Heart left ventricle (tissue), 16 donors: ENCODE data around the gene ALOX15. TPM values are rescaled to one million over a fixed set of nuclear protein-coding genes. Genes with fewer than 3 reads are reported as not detected.

Experiments
- ATAC-seq, 4 donors: fragments of 200-7000 bp; cut with Tn5 transposase; one replicate each; pipeline ENCODE4 v1.9.1; 2020 to 2022; ENCODE audit warnings: moderate library complexity in 4 of 4, mild to moderate bottlenecking in 3 of 4, moderate number of reproducible peaks in 1 of 4
- DNase-seq, 5 donors: peaks; one replicate each; pipeline ENCODE4 v3.0.0-alpha.2; 2020
- H3K27ac ChIP-seq, 12 donors: fragments of 200-600 bp; sonication (generic) in 4 of 12; one replicate each; pipeline versions ENCODE4 v1.5.0 to v1.8.0; 2016 to 2022; ENCODE audit warnings: mild to moderate bottlenecking in 2 of 12
- H3K27me3 ChIP-seq, 9 donors: fragments of 200-600 bp; sonication (generic) in 2 of 9; one replicate each; pipeline versions ENCODE4 v1.5.1 to v1.8.0; 2016 to 2022; ENCODE audit warnings: mild to moderate bottlenecking in 3 of 9
- H3K36me3 ChIP-seq, 9 donors: fragments of 200-600 bp; sonication (generic) in 2 of 9; one replicate each; pipeline versions ENCODE4 v1.5.0 to v1.8.0; 2018 to 2022; ENCODE audit warnings: mild to moderate bottlenecking in 2 of 9
- H3K4me1 ChIP-seq, 12 donors: fragments of 200-600 bp; sonication (generic) in 4 of 12; one replicate each; pipeline versions ENCODE4 v1.5.0 to v1.8.0; 2016 to 2022; ENCODE audit warnings: mild to moderate bottlenecking in 3 of 12
- H3K4me3 ChIP-seq, 12 donors: fragments of 200-600 bp; sonication (generic) in 4 of 12; one replicate each; pipeline versions ENCODE4 v1.5.0 to v1.8.0; 2017 to 2022; ENCODE audit warnings: mild to moderate bottlenecking in 9 of 12, moderate library complexity in 4 of 12
- H3K9me3 ChIP-seq, 12 donors: fragments of 200-600 bp; sonication (generic) in 4 of 12; one replicate each; pipeline versions ENCODE4 v1.5.0 to v1.8.0; 2016 to 2022; ENCODE audit warnings: mild to moderate bottlenecking in 1 of 12
- CTCF ChIP-seq, 12 donors: fragments of 200-600 bp; sonication (generic) in 4 of 12; IDR thresholded peaks; one replicate each; pipeline versions ENCODE4 v1.5.0 to v1.8.0; 2018 to 2022; ENCODE audit warnings: antibody characterized with exemption in 12 of 12, mild to moderate bottlenecking in 5 of 12
- POLR2A ChIP-seq, 2 donors: fragments of 450-650 bp; IDR thresholded peaks; one replicate each; pipeline ENCODE4 v1.6.1; 2017; ENCODE audit warnings: antibody characterized with exemption in 2 of 2, mild to moderate bottlenecking in 2 of 2, moderate library complexity in 2 of 2
- WGBS, 4 donors: extraction: QIAGEN DNeasy Blood & Tissue Kit in 2 of 4; methylation state at CpG; one replicate each; pipeline versions ENCODE4 v1.1.5 to v1.1.7; 2013 to 2018; 5-methylcytosine and 5-hydroxymethylcytosine counted together
- intact Hi-C, 10 donors: fragments of 100-400 bp; cut with DNase I; formaldehyde crosslinking; loops; one replicate each; pipeline versions ENCODE4 v1.11.1 to v1.14.2; 2022
- polyA plus RNA-seq, 2 donors: library from polyadenylated mRNA; stranded (reverse); fragments of 200-250 nt; gene quantifications; one replicate each; pipeline ENCODE4 v1.2.3, GENCODE V29; 2013
- total RNA-seq, 9 donors: library from RNA; depleted of rRNA in 2 of 9; stranded (reverse); fragments of >200 nt in 2 of 9; fragmentation: NEBNext Ultra II Directional in 3 of 9; extraction: Animal tissue kit (Norgen Biotek cat#: 25700) in 3 of 9; gene quantifications; one replicate each; pipeline versions ENCODE4 v1.1.0 to v1.2.4, GENCODE V29; 2016 to 2023
- donor health status: ischemic (EF 13 %, LVEDD 7.1; RV severe dilation, severe dysfunction).
- donor health status: healthy with polysubstance abuse.
- donor health status: DM: no; HTN: yes; CAD: no.
- donor health status: DM: no; HTN: no; CAD: no.
- donor health status: ischemic (EF 25% LVEDD 6.9; RV normal size, moderate dysfunction).
- donor health status: ischemic (EF 25% LVEDD 5.7; RV mildly dilated, moderate dysfunction).
- donor health status: healthy.
- donor health status: DM: yes; HTN: yes; CAD: no.
- donor health status: ischemic (EF 35%, LVEDD 5.7; RV mildly dilated, moderate dysfunction).
- donor health status: nonischemic (EF 11% LVEDD 7.7; RV severe dilation, severe dysfunction).
- donor health status: DM: yes; HTN: yes; CAD: no.
- donor health status: PGD.
- donor health status: ischemic (EF 29% LVEDD 5.4; RV normal size, mild dysfunction).
- donor health status: nonischemic (EF 23%, LVEDD 6.1; RV moderate dilation, normal function).

The ALOX15 gene
- total and polyA plus RNA-seq, 11 donors: 0.23 to 62.4 (median 0.38) TPM; not detected in 5

GRCh38 chr17:4623249-4623648 is 18.2 kb downstream of the ALOX15 start:
- 79 to 88% (median 82%) methylated on average over 2 of the region's 2 CpGs for WGBS, 4 donors
- H3K27ac ChIP-seq: no peak overlapping the region
- ATAC-seq: no peak

GRCh38 chr17:4622375-4622774 is 19.1 kb downstream of the ALOX15 start:
- H3K27ac ChIP-seq: no peak overlapping the region

More at GRCh38 chr17:4623249-4623648, 18.2 kb downstream of the ALOX15 start:
- TF ChIP-seq CTCF (IDR thresholded peaks at IDR 0.05): no peak
- TF ChIP-seq POLR2A (IDR thresholded peaks at IDR 0.05): no peak
- Histone ChIP-seq H3K4me3 (no peak overlapping the region), H3K9me3 (peaks cover 0 to 15% (median 8%) of the 10 kb centered on the region in 12 donors), H3K36me3 (no peaks in the 10 kb centered on the region), H3K27me3 (peaks cover 0 to 2% (median 0%) of the 10 kb centered on the region in 9 donors), H3K4me1 (peaks cover 0 to 13% (median 8%) of the 10 kb centered on the region in 12 donors)
- no peak for DNase-seq
- intact Hi-C loops: loop anchor here in 4 of 10 donors (2.0 to 10.0 kb wide), 3 partner anchors 56 to 201 kb away; no protein-coding TSS in a partner anchor

GRCh38 chr17:4620531-4621101 is 20.9 kb downstream of the ALOX15 start:
- no peaks in the 10 kb centered on the region for H3K36me3 ChIP-seq
- H3K9me3 ChIP-seq: peaks cover 0 to 15% (median 8%) of the 10 kb centered on the region in 12 donors
- peaks cover 0 to 11% (median 5%) of the 10 kb centered on the region in 12 donors for H3K4me1 ChIP-seq
- no peak for TF ChIP-seq CTCF (IDR thresholded peaks at IDR 0.05)
- TF ChIP-seq POLR2A (IDR thresholded peaks at IDR 0.05): no peak
- peaks cover 0 to 8% (median 0%) of the 10 kb centered on the region in 9 donors for H3K27me3 ChIP-seq
- no peak overlapping the region for H3K4me3 ChIP-seq
- intact Hi-C loops: loop anchor here in 3 of 10 donors (5.0 to 10.0 kb wide), 2 partner anchors 196 to 198 kb away; no protein-coding TSS in a partner anchor
- no peak overlapping the region for H3K27ac ChIP-seq
- 91 to 98% (median 96%) methylated on average over 4 of the region's 4 CpGs for WGBS, 4 donors
- ATAC-seq (no peak), DNase-seq (no peak)

More at GRCh38 chr17:4622375-4622774, 19.1 kb downstream of the ALOX15 start:
- H3K4me1 ChIP-seq: peaks cover 0 to 13% (median 8%) of the 10 kb centered on the region in 12 donors
- no peak overlapping the region for H3K4me3 ChIP-seq
- 98 to 100% (median 99%) methylated on average over 1 of the region's 1 CpG for WGBS, 4 donors
- no peak for TF ChIP-seq POLR2A (IDR thresholded peaks at IDR 0.05)
- no peak for TF ChIP-seq CTCF (IDR thresholded peaks at IDR 0.05)
- ATAC-seq (no peak), DNase-seq (no peak)
- peaks cover 0 to 15% (median 8%) of the 10 kb centered on the region in 12 donors for H3K9me3 ChIP-seq
- H3K27me3 ChIP-seq: peaks cover 0 to 3% (median 0%) of the 10 kb centered on the region in 9 donors
- no peaks in the 10 kb centered on the region for H3K36me3 ChIP-seq
- intact Hi-C loops: loop anchor here in 4 of 10 donors (2.0 to 10.0 kb wide), 3 partner anchors 56 to 200 kb away; no protein-coding TSS in a partner anchor

- intact Hi-C loops: no loop called here
- WGBS, 4 donors: 55 to 60% (median 57%) methylated on average over 12 to 15 of the region's 15 CpGs
- H3K4me3 ChIP-seq: no peak overlapping the region
Observed at GRCh38 chr17:4617590-4618351, 23.7 kb downstream of the ALOX15 start.

More at GRCh38 chr17:4617590-4618351, 23.7 kb downstream of the ALOX15 start:
- H3K27me3 ChIP-seq: peaks cover 0 to 6% (median 0%) of the 10 kb centered on the region in 9 donors
- no peak overlapping the region for H3K27ac ChIP-seq
- peaks cover 0 to 14% (median 8%) of the 10 kb centered on the region in 12 donors for H3K9me3 ChIP-seq
- DNase-seq (no peak), ATAC-seq (no peak)
- no peaks in the 10 kb centered on the region for H3K36me3 ChIP-seq
- TF ChIP-seq CTCF (IDR thresholded peaks at IDR 0.05) (no peak), POLR2A (IDR thresholded peaks at IDR 0.05) (no peak)
- no peaks in the 10 kb centered on the region for H3K4me1 ChIP-seq
